Neuron (in vitro differentiated cells): ENCODE results near the gene SLC39A13.

Experiments
- H2AFZ ChIP-seq: one replicate; pipeline ENCODE4 v1.6.1; 2013; ENCODE audit warnings: low read depth, mild to moderate bottlenecking, inconsistent platforms, low read length, moderate library complexity
- H3K27me3 ChIP-seq: one replicate; pipeline ENCODE4 v1.6.1; 2013; ENCODE audit warnings: low read length; ENCODE audit not compliant: insufficient read depth
- H3K36me3 ChIP-seq: one replicate; pipeline ENCODE4 v1.6.1; 2013; ENCODE audit warnings: low read length; ENCODE audit not compliant: insufficient read depth
- H3K4me1 ChIP-seq: one replicate; pipeline ENCODE4 v1.6.1; 2013; ENCODE audit warnings: low read length; ENCODE audit not compliant: insufficient read depth
- H3K4me3 ChIP-seq: 2 replicates; pipeline ENCODE4 v1.5.1; 2013; ENCODE audit warnings: mild to moderate bottlenecking, low read length, moderate library complexity
- H3K9me3 ChIP-seq: one replicate; pipeline ENCODE4 v1.6.1; 2013; ENCODE audit warnings: low read length

The SLC39A13 gene

GRCh38 chr11:47398551-47398950, 9.8 kb upstream of the SLC39A13 start:
- Histone ChIP-seq H3K36me3 (no peaks in the 10 kb centered on the region), H3K9me3 (no peaks in the 10 kb centered on the region), H2AFZ (no peak overlapping the region), H3K27me3 (no peaks in the 10 kb centered on the region), H3K4me3 (no peak overlapping the region), H3K4me1 (peaks cover 11% of the 10 kb centered on the region)

- no peaks in the 10 kb centered on the region for H3K36me3 ChIP-seq
- H2AFZ ChIP-seq = peak overlapping the region; percentile 73
Measured at GRCh38 chr11:47399860-47400767, 8.3 kb upstream of the SLC39A13 start.

GRCh38 chr11:47400768-47401279, 7.6 kb upstream of the SLC39A13 start:
- no peaks in the 10 kb centered on the region for H3K36me3 ChIP-seq
- H3K4me1 ChIP-seq = peaks cover 11% of the 10 kb centered on the region
- H3K9me3 ChIP-seq = no peaks in the 10 kb centered on the region
- H2AFZ ChIP-seq = peak overlapping the region; percentile 73
- H3K27me3 ChIP-seq = no peaks in the 10 kb centered on the region
- peak overlapping the region; percentile 40 for H3K4me3 ChIP-seq

More at GRCh38 chr11:47399860-47400767, 8.3 kb upstream of the SLC39A13 start:
- no peaks in the 10 kb centered on the region for H3K27me3 ChIP-seq
- peaks cover 11% of the 10 kb centered on the region for H3K4me1 ChIP-seq
- H3K4me3 ChIP-seq = peak overlapping the region; percentile 40
- H3K9me3 ChIP-seq = no peaks in the 10 kb centered on the region

GRCh38 chr11:47403135-47403534, 5.3 kb upstream of the SLC39A13 start:
- Histone ChIP-seq H3K36me3 (no peaks in the 10 kb centered on the region), H3K27me3 (no peaks in the 10 kb centered on the region), H3K4me3 (no peak overlapping the region), H3K9me3 (no peaks in the 10 kb centered on the region), H3K4me1 (peaks cover 15% of the 10 kb centered on the region), H2AFZ (no peak overlapping the region)

- Histone ChIP-seq H3K4me3 (no peak overlapping the region), H3K9me3 (no peaks in the 10 kb centered on the region), H3K36me3 (no peaks in the 10 kb centered on the region), H2AFZ (no peak overlapping the region), H3K27me3 (no peaks in the 10 kb centered on the region), H3K4me1 (peaks cover 15% of the 10 kb centered on the region)
Measured at GRCh38 chr11:47403571-47403970, 4.8 kb upstream of the SLC39A13 start.

GRCh38 chr11:47406896-47407745, 1.3 kb upstream of the SLC39A13 start:
- peaks cover 15% of the 10 kb centered on the region for H3K4me1 ChIP-seq
- H3K27me3 ChIP-seq = no peaks in the 10 kb centered on the region
- H3K9me3 ChIP-seq = no peaks in the 10 kb centered on the region
- H2AFZ ChIP-seq = peak overlapping the region; percentile 33
- peak overlapping the region; percentile 54 for H3K4me3 ChIP-seq
- peaks cover 6% of the 10 kb centered on the region for H3K36me3 ChIP-seq

- H2AFZ ChIP-seq = peak overlapping the region; percentile 89
- H3K36me3 ChIP-seq = peaks cover 6% of the 10 kb centered on the region
- no peaks in the 10 kb centered on the region for H3K27me3 ChIP-seq
- H3K9me3 ChIP-seq = no peaks in the 10 kb centered on the region
- H3K4me1 ChIP-seq = peaks cover 15% of the 10 kb centered on the region
- peak overlapping the region; percentile 86 for H3K4me3 ChIP-seq
Measured at GRCh38 chr11:47408598-47409439, 429 bp downstream of the SLC39A13 start.

GRCh38 chr11:47409440-47410369, 1.3 kb downstream of the SLC39A13 start:
- Histone ChIP-seq H3K36me3 (peaks cover 11% of the 10 kb centered on the region), H3K27me3 (no peaks in the 10 kb centered on the region), H3K4me3 (peak overlapping the region; percentile 86), H3K9me3 (no peaks in the 10 kb centered on the region), H3K4me1 (peaks cover 15% of the 10 kb centered on the region), H2AFZ (no peak overlapping the region)

- no peaks in the 10 kb centered on the region for H3K27me3 ChIP-seq
- no peak overlapping the region for H3K4me3 ChIP-seq
- H3K9me3 ChIP-seq = no peaks in the 10 kb centered on the region
- peaks cover 15% of the 10 kb centered on the region for H3K4me1 ChIP-seq
- H3K36me3 ChIP-seq = peaks cover 18% of the 10 kb centered on the region
- H2AFZ ChIP-seq = no peak overlapping the region
Measured at GRCh38 chr11:47410370-47411264, 2.2 kb downstream of the SLC39A13 start.

- H3K36me3 ChIP-seq = peaks cover 21% of the 10 kb centered on the region
- H3K4me1 ChIP-seq = peaks cover 15% of the 10 kb centered on the region
- no peak overlapping the region for H3K4me3 ChIP-seq
- no peaks in the 10 kb centered on the region for H3K9me3 ChIP-seq
- H3K27me3 ChIP-seq = no peaks in the 10 kb centered on the region
- no peak overlapping the region for H2AFZ ChIP-seq
Measured at GRCh38 chr11:47411884-47412746, 3.7 kb downstream of the SLC39A13 start.
